Stimulated activated CD4-positive, alpha-beta T cell treated with anti-CD3 and anti-CD28 coated beads, TNF-alpha, amount 100 ng/mL, for 48 hours (primary cell): ENCODE measurements around the gene PPP1R12B.
"Not testable (repeated sequence)": the region's sequence is repeated elsewhere in the genome, so short reads cannot be mapped to it uniquely, and the experiment has no call there.

Source experiments
- DNase-seq, 3 donors: peaks; one replicate each; pipeline ENCODE4 v3.0.0-alpha.2; 2020; ENCODE audit warnings: low read depth in 3 of 3

Gene PPP1R12B

DNA sequence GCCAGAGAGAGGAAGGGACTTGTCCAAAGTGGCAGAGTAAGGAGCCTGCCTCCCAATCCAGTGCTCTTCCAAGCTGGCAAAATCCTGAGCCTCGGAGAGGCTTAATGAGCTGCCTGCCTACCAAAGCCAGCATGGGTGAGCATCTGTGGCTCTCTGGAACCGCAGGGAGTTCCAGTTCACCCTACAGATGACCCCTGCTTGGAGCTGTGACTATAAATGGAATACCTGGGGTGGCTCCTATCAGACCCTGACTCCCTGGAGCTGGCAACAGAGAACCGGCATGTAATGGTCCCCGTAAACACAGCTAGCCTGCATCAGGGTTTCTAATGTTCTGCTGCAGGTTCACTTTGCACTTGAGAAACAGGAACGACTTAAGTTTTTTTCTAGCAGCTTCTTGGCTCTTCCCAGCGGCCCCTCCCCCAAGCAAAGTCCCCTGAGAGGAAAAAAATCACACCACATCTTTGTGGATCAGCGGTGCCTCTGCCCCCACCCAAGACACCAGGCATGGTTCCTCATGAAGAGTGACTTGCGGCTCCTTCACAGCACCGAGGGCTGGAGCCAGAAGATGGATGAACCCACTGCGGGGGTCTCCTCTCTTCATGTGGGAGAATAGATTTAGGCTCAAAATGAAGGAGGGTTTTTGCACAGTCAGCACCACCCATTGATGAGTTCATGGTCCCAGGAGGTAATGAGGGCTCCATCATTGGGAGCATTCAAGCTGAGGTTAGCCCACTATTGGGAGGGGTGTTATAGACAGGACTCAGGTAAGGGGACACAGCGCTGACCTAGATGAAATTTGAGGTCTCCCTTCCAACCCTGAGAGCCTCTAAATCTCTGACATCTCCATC is 282.8 kb downstream of the PPP1R12B start:
- DNase-seq, result no peak

DNA sequence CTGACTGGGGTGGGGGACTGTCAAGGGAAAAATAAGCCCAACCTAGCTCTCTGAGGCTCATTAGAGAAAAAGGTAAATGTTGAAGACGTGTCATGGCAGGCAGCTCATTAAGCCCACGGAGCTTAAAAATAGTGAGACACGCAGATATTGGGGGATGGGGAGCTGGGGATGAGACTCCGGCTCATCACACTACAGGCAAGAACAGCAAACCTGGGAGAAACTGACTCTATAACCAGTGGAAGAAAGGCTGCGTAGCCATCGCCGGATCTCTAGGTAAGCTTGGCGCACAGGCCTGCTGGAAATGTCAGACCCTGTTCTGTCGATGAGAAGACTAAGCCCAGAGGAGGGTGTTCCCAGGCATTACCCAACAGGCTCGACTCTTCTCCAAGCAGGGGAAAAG is 283.7 kb downstream of the PPP1R12B start:
- no peak for DNase-seq

DNA sequence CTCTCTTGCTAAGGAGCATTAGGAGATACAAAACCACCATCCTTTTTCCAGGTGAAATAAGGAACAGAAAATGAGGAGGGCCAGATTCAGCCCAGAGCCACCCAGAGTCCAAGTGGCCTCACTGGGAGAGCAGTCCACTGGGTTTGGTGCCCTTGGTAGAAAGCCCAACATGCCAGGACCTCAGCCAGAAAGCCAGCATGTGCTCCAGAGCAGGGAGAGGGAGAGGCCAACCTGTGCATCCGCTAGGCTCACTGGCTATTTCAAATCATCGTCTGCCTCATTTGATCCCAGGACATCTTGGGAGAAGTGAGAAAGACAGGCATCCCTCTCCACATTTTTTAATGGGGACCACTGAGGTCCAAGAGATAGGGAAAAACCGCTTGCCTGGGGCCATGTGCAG is 287.7 kb downstream of the PPP1R12B start:
- DNase-seq, result not testable (repeated sequence)

DNA sequence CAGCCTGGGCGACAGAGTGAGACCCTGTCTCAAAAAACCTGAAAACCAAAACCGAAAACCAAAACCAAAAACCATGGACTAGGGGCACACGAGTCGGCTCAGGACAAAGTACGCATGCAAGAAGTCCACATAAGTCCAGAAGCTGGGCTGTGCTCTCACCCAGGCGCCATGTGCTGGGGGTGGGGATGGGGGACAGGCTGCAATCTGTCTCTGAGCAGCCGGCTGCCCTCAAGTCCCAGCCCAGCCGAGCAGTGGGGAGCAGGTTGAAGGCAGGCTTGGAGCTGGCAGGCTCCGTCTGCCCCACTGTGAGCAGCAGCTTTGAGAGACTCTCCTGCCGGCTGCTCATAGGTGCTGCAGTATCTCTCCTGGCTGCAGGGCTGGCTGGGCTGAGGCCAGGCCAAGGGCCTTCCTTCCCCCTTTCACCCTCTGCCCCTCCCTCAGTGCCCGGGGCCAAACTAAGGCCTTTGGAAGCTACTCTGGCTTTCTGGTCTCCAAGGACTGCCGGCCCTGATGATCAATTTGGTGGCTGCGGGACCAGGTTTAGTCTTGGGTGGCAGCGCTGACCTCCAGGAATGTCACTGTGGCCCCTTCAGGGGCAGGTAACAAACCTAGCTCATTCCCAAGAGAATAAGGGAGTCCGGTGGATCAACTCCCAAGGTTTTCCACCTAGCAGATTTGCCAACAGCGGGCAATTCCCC is 289.0 kb downstream of the PPP1R12B start:
- not testable (repeated sequence) for DNase-seq

DNA sequence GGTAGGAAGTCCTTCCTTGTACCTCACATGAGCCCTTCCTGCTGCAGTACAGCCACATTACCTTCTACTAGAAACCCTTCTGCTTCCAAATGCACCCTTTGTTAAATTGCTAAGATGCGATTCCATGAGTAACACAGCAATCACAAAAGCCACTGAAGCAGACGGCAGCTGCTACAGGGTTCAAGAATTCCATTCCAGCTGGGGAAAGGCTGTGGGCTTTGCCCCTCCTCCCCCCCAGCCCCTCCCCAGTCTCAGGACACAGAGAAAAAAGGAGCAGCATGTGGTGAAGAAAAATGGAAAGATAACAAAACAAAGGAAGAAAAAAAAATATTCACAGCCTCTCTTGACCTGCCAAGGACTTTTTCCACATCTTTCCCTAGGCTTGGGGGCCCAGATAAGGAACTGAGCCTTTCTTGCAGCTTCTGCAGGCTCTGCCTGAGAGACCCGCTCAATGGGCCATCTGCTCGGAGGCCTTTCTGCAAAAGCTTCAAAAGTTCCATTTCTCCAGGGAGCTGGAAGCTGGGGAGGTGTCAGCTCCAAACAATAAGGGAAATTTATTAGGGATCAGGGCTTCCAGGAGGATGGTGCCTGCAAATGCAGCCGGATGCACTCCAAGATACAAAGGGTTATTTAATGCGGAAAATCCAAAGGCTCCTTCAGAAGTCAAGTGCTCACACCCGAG is 289.7 kb downstream of the PPP1R12B start:
- DNase-seq, result no peak

DNA sequence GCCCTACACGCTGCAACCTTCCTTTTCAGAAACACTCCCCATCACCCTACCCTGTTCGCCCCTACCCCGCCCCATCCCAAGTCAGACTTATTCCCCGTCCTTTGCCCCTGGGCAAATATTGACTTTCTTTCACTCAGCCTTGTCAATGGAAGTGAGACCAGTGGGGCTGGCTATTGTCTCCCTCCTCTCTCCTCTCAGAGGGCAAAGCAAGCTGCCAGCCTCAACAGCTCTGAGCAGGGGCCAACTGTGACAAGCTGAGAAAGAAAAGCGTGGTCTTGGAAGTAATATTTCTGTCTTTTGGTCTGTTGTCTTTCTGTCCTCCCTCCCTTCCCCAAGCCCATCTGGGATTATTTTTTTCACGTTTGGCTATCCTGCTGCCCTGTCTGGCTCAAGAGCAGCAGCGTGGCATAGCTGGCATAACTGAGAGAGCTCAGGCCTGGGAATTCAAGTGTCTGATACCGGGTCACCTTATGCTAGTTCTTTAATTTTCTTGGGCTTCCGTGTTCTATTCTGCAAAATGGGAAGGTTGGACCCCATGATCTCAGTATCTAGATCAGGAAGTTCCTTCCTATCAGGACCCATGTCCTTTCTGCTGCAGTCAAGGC is 290.3 kb downstream of the PPP1R12B start:
- not testable (repeated sequence) for DNase-seq

DNA sequence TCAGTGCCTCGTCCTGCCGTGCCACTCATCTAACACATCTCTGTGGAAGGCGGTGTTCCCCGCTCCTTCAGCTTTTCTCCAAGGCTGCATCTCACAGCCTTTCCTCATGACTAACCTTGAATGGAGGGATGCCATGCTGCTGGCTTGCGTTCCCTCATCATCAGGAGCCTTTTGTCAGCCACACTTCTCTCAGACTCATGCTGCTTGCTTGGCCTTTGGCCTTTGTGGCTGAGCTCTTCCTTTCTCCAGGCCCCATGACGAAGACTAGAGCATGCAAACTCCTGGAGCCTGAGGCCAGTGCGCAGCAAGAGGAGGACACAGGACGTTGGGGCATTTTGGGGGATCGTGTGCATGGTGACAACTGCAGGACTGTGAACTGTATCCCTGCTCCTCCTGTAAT is 291.0 kb downstream of the PPP1R12B start:
- no peak for DNase-seq

DNA sequence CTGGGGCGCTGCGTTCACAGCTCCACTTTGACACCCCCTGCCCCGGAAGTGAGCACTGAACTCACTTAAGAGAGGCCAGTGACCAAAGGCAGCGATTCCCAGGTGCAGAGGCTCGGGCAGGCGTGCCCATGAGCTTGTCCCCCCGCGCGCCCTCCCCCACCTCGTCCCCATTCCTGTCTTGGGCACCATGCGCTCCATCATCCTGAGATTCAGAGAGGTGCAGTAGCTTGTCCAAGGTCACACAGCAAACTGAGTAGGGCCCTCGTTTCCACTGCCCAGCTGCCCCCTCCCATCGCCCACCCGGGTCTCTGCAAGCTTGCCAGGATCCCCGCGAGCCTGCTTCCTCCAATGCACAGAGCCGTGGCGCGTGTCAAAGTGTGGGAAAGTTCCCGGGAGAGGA is 293.7 kb downstream of the PPP1R12B start:
- DNase-seq, result no peak
